Stimulated activated CD8-positive, alpha-beta memory T cell treated with anti-CD3 and anti-CD28 coated beads, Interleukin-7, amount 100 ng/mL, for 1 hour (primary cell): Measurements from ENCODE around the gene SCN5A.

Experiments used
- DNase-seq, 2 donors: peaks; one replicate each; pipeline ENCODE4 v3.0.0-alpha.2; 2020; ENCODE audit warnings: low read depth in 2 of 2

SCN5A gene

DNA sequence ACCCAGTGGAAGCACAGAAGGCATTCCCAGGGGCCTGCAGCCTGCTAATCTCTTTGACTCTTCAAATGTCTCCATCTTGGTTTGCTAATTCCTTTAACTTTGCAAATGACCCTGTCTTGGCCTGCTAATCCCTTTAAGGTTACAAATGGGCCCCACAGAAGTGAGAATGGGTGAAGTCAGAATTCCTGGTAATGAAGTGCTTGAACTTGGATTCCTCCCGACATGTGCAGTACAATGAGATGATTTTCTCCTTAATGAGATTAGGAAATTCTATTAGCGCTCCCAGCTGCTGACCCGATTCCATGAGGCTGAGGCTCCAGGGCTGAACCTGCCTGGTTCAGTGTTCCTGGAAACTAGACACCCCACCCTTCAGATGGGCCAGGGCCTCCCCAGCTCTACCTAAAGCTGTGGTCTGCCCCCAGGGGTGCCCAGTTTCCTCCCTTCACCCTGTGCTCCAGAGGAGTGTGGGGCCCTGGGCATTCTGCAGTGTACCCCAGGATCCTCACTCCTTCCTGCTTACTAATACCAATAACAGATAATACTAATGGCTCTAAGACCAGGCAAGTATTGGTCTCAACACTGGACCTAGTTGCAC, 47.4 kb downstream of the SCN5A start:
- DNase-seq: no peak

DNA sequence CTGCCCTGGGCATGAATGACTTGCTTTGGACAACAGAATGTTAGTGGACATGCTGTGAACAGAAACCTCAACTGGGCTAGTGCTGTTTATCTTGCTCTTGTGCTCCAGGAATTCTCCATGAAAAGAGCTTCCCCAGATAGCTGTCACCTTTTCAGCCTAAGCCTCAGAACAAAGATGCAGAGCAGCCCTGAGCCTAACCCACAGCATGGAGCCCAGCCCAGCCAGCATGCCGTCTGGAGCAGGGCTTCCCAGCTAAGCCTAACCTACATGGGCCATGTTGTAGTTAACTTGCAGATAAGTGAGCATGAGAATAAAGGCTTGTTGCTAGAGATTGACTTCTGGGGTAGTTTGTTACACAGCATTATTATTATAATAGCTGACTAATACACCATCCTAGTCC, 48.9 kb downstream of the SCN5A start:
- DNase-seq: no peak

DNA sequence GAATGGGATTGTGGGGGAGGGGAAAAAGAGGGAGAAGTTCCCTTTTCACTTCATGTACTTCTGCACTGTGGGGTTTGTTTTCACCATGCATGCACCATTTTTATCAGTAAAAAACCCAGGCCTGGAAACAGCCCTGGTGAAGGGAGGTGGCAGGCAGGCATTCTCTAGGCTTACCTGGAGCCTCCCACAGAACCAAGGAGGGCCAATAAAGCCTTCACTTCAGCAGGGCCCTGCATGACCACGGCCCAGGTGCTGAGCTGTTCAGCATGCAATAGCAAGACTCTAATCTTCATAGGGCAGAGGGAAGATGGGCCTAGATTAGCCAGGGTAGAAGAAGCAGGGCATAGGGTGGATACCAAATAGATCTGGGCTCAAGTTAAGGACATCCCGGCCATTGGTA, 49.6 kb downstream of the SCN5A start:
- no peak for DNase-seq

DNA sequence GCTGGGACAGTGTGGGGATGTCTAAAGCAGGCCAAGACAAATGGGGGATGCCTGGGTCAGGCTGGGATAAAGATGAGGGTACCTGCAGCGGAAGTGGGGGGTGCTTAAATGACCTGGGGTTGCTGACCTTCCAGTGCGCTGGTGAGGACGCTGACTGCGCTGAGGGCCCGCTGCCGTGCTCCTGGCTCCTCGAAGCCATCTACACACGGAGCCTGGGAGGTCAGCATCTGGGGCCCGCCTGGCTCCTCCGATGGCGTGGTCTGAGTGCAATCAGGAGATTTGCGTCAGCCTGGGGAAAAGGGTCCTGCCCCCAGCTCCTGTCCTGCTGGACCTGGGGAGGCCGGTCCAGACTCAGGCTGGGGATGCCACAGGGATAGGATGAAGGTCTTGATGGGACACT, 50.7 kb downstream of the SCN5A start:
- no peak for DNase-seq

DNA sequence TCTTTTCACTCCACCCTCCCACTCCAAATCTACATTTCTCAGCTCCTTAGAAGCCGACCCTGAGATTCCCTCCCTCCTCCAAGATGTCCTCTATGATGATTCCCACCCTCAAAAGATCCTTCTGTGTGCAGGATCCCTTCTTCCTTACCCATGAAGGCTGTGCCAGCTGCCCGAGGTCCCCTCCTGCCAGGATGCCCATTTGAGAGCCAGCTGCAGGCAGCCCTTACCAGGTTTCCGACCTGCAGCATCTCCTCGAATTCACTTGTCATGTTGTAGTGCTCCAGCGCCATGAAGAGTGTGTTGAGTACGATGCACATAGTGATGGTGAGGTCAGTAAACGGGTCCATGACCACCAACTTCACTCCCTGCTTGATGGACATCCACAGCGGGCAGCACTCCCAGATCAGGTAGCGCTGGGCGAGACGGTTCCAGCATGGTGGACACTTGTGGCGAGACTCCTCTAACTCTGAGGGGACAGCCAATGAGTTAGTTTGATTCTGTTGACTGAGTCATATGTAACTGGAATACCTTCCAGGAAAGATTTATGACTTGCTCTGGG, 51.9 kb downstream of the SCN5A start:
- DNase-seq: no peak

DNA sequence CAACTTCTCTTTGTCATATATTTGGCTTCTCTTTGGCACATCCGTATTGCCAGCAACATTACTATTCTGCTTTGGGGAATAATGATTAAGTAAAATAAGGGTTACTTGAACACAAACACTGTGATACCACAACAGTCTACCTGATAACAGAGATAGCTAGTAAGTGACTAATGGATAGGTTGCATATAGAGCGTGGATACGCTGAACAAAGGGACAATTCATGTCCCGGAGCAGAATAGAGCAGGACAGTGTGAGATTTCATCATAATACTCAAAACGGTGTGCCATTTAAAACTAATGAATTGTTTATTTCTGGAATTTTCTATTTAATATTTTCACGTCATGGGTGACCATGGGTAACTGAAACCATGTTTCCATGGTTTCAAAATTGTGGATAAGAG, 54.1 kb downstream of the SCN5A start:
- no peak for DNase-seq

DNA sequence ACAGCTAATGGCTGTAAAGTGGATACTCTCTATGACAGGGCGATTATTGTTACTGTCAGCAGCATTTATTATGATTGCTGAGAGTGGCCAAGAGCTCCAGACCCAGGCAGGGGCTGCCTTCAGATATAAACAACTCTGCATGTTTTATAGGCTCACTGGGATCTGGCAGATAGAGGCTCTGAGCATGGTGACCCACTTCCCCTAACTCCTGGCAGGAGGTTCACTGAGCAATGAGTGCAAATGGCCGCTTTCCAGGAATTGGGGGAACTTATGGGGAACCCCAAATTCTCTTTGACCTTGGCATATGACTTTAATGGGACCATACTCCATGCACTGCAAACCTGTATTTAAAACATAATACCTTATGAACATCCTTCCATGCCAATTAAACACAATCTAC, 59.0 kb downstream of the SCN5A start:
- DNase-seq: no peak

DNA sequence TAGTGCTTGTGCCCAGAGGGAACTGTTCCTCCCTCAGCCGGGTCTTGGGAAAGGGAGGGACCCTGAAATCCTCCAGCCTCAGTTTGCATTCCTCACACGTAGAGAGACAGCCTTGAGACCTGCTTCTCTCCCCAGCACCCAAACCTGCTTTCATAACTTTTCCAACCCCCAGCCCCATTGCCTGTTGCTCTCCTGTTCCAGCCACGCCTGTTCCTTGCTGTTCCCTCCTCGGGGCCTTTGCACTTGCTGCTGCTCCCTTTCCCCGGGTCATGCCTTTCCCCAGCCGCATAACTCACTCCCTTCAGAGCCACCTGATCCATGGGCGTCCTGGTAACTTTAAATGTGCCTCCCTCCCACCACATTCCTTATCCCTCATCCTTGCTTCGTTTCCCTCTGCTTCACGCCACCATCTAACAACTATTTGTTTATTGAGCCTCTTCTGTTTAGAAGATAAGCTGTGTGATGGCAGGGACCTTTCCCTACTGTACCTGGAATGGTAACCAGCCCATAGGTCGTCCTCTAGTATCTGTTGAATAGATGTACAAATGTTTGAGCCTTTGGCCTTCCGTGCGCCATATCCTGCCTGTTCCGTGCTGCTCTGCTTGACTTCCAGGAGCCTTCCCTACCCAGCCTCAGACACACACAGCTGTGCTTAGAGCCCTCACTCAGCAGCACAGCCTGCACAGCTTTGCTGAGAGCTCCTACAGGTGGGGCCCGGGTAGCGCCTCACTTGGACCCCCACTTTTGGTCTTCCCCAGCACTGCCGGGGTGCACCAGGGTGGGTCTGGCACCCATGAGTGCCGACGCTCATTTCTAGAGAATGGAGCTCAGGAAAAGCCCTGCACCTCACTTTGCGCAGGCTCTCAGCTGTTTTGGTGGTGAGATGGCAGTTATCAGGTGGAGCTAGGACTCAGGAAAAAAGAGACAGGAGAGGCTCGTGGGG, 60.2 kb downstream of the SCN5A start:
- DNase-seq: no peak

DNA sequence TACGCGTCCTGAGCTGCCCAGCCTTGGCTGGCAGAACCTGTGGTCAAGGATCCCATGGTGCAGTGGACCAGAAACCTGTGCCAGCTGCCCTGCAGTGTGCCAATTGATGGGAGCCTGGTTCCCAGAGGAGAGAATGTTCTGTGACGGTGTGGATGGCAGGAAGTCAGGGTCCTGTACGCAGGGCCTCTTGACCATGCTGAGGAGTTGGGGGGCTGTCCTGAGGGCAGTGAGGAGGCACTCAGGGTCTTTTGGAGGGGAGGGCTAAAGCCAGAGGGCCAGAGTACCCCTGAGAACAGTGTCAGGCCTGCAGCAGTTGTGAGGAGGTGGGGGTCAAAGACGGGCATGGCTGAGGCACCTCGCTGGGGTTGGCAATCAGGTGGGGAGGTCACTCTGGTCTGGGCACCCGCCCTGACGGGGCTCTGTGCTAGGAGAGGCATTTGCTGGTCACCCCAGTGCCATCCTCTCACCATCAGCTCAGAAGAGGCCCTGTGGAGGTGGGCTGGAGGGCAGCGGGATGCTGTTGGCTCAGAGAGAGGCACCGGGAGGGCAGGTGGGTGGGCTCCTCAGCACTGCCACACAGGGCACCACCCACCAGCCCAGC, 61.0 kb downstream of the SCN5A start:
- no peak for DNase-seq

DNA sequence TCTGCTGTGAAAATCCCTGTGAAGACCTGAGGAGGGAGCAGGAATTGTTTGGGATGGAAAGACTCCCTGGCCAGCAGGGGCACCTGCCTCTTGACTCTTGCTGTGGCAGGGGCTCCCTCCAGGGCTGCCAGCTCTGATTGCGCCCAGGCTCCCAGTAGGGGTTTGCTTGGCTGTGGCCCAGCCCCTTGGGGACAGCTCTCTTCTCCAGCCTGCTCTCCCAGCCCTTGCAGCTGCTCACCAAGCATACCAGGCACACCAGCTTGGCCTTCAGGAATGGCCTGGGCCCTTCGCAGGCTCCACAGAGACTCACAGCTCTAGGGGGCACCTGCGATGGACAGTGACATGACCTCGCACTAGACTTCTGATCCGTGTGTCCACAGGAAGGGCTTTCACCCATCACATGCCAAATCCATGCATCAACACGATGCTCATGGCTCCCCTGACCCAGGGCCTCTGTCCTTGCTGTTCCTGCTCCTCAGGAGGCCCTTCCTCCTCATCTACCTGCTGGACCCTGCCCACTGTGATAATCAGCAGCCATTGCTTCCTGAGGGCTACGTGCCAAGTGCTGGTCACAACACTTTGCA, 61.8 kb downstream of the SCN5A start:
- no peak for DNase-seq

DNA sequence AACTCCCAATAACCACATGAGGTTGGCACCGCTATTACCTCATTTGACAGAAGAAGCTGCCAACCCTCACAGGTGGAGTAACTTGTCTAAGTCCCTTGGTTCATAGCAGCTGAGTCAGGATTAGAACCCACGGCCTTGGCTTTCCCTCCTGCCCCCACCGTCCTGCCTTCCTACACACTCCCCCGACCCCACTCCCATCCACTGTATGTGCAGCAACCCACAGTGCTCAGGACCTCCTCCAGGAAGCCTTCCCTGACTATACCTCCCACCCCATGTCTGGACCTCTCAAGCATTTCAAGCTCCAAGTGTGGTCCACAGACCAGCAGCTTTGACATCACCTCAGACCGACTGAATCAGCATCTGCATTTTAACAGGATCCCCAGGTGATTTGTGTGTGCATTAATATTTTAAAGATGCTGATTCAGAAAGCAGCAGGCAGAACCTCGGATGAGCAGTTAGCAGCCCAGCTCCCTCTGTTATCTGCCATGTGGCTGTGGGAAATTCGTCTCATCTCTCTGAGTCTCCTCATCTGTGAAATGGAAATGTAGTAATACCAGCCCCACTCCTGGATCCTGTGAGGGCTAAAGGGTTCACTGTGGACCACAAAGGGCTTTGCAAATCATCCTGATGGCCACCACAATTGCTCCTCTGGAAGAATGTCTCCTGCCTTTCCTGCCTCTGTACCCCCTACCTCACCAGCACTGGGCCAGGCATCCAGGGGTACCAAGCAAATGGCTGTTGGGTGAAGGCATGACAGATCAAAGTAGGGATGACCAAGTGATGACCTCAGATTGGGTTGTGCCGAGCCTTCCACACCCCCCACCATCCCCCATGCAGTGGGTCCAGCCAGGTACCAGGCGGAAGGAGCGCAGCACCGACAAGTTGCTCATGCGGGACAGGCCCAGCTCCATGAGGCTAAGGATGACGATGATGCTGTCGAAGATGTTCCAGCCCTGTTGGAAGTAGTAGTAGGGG, 62.7 kb downstream of the SCN5A start:
- DNase-seq: no peak

DNA sequence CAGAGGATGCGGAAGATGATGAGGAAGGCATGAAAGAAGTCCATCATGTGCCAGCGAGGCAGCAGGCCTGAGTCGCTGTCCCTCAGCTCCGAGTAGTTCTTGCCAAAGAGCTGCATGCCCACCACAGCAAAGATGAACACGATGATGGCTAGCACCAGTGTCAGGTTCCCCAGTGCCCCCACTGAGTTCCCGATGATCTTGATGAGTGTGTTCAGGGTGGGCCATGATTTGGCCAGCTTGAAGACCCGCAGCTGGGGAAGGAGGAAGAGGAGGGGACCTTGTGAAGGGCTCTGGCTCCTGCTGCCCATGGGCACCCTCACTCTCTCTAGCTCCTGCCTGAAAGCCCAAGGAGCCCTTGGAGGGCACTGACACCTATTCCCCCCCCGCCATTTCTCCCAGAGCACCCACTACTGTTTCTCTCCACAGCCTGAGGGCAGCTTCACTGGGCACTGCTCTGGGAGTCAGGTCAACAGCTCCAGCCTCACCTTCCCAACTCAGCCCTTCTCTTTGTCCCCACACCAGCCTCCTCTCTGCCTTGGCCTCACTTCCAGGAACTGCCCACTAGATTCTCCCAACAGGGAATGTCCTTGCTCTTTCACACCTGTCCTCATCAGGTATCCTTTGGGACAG, 63.6 kb downstream of the SCN5A start:
- DNase-seq: no peak

DNA sequence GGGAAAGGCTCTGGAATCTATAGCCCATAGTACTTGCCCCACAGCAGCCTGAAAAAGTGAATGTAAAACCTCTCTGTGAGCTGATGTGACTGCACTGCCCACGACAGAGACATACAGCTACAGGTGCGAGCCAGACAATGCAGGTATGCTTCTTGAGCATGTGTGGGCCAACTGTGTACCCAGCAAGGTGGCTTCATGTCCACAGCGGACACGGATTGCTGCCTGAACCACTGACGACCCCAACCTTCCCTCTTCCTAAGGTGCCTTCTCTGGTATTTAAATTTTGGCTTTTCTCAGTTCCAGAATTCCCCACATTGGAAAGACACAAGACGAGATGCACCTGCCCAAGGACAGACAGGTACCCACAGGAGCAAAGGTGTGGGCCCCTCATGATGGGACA, 65.8 kb downstream of the SCN5A start:
- DNase-seq: no peak

DNA sequence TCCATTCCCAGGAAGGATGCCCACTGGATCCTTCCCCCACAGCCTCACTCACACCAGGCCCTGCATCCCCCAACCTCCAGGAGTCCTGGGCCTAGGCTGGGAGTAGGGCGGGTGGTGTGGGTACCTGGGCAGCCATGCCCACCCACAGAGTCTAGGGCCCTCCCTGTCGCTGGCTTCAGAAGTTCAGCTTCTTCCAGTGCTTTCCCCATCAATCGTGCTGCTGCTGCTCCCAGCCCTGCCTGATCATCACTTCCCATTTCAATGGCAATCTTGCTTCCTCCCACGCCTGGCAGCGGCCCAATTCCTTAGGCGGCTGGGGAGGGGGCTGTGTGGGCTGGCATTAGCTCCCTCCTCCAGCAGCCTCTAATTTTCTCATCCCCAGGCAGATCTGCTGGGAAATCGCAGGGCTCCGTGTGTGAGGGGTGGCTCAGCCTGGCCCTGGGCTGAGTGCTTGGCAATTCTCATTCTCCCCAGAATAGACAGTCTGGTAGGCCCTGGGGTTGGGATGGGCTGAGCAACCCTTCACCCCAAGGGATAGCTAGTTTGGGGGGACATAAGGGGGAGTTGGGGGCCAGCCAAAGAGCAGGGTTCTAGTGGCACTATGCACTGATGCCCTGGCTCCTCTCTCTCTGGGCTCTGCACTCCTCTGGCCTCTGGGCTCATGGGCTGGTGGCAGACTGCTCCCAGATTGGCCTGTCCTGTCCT, 66.4 kb downstream of the SCN5A start:
- DNase-seq: no peak

DNA sequence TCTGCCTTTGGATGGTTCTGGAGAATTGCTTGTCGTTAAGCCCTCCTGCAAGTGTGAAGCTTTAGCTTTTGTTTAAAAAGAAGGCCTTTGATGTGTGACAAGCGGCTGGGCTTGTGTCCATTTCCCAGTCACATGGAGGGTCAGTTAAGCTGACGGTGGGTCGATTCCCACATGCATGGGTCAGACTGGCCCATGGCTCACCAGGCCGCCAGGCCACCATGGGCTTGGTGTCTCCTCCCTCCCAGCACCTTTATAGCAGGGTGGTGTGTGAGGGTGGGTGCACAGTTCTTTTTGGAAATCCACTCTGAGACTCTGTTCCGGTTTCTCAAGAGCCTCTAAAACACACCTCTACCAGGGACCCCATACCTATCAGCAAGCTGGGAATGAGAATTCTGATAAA, 67.2 kb downstream of the SCN5A start:
- DNase-seq: no peak

DNA sequence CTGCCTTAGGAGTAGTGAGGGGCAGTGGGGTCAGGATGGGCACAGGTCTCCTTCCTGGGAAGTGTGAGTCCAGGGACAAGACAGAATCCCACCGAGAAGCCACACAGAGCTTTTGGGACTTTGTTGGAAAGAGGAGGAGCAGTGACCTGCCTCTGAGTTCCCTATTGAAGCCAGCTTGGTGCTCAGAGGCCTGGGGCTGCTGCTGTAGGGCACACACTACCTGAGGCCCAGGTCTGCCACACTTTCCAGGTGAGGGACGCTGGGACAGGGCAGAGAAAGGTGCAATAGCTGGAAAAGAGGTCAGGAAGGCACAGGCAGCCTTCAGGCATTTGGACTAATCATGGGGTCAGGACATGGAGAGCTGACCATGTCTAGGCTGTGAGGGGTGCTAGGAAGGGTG, 67.7 kb downstream of the SCN5A start:
- DNase-seq: no peak

DNA sequence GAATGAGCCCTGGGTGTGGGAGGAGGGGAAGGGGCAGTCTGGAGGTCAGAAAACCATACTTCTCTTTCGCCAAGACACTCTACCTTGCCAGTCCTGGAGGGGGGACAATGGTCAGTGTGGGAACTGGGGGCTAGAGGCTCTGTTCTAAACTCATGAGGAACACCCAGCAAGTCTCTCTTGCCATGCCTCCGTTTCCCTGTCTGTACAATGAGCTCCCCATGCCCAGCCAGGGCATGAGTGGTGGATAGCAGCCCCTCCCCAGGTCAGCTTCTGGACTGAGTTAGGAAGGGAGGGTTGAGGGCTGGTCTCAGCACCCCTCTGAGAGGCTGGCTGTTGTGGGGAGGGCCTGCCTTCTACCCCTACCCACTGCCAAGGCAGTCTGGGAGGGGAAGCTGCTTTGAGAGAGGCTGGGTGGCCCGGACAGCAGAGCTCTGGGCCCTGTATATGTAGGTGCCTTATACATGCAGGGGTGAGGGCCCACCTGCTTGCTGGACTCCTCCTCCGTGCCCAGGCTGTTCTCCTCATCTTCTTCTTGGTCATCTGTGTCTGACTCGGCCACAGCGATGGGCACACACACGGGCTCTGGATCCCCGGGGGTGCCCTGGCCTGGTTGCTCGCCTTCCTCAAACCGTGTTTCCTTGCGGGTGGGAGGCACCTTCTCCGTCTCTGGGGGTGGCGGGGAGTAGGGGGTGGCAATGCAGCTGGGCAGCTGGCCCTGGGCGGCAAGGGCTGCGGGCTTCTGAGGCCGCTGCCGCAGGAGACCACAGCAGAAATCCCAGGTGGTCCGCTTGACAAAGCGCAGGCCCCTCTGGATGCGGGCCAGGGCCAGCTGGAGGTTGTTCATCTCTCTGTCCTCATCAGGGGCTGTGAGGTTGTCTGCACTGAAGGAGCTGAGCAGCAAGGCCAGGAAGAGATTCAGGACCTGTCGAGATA, 68.8 kb downstream of the SCN5A start:
- DNase-seq: no peak

DNA sequence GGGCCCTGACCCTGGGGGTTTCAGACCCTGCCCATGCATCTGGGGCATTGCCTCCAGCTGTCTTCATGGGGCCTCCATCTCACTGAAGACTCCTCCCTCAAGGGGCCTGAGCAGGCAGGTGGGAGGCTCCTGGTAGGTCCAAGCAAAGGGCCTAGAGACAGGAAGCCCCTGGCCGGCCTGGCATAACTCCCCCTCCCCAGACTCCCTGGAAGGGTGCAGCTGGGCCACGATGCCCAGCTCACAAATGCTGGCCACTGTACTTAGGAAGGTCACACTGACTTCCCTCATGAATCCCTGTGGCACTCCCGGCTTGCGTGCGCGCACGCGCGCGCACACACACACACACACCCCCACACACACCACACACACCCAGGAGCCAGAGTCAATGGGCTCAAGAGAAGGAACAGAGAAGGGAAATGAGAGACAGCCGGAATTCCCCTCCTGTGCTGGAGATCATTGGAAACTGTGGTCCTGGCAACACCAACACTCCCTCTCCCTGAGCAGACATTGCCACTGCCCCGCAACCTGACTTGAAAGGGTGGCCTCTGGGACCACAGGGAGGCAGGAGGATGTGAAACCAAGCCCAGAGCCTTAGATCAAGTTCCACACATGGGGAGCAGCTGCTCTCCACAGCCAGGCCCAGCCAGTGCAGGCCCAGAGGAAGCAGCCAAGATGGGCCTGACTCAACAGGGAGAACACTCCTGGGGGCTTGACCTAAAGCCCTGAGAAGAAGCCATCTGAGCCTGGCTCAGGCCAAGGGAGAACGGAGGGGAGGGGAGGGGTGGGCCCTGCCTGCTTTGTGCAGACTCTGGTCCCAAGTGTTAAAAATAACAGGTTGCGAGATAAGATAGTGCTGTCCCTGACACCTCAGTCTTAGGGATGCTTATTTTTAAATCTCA, 69.7 kb downstream of the SCN5A start:
- DNase-seq: no peak
